ENCODE measurements around the gene RPS6KA3. TPM values are rescaled to one million over a fixed set of nuclear protein-coding genes. Genes with fewer than 3 reads are reported as not detected.

RPS6KA3 gene
- total RNA-seq, 1 donor from 2014 or later = 40.5 TPM

- ChIA-PET CTCF (no interaction called here), POLR2A (no interaction called here)
- no peak overlapping the region for H3K4me3 Mint-ChIP-seq
- no peak for TF ChIP-seq CTCF (IDR thresholded peaks at IDR 0.05)
- H3K9me3 Mint-ChIP-seq = no peaks in the 10 kb centered on the region
- no peak overlapping the region for H3K27ac Mint-ChIP-seq
- ATAC-seq (ENCODE audit: low read depth) = no peak
- peaks cover 39% of the 10 kb centered on the region for H3K36me3 Mint-ChIP-seq (ENCODE audit: low read depth)
- peaks cover 34% of the 10 kb centered on the region for H3K4me1 Mint-ChIP-seq
- intact Hi-C loops (cut with micrococcal nuclease) = no loop called here
- DNase-seq = no peak
- no peaks in the 10 kb centered on the region for H3K27me3 Mint-ChIP-seq
These were observed 39.6 kb downstream of the RPS6KA3 start for GRCh38 chrX:20227116-20227515.

- H3K4me1 Mint-ChIP-seq = peaks cover 29% of the 10 kb centered on the region
- H3K4me3 Mint-ChIP-seq = no peak overlapping the region
- ChIA-PET POLR2A (no interaction called here), CTCF (no interaction called here)
- H3K9me3 Mint-ChIP-seq = no peaks in the 10 kb centered on the region
- DNase-seq (no peak), ATAC-seq (ENCODE audit: low read depth) (no peak)
- H3K27me3 Mint-ChIP-seq = no peaks in the 10 kb centered on the region
- no peak overlapping the region for H3K27ac Mint-ChIP-seq
- intact Hi-C loops (cut with micrococcal nuclease) = no loop called here
- H3K36me3 Mint-ChIP-seq (ENCODE audit: low read depth) = peaks cover 31% of the 10 kb centered on the region
- no peak for TF ChIP-seq CTCF (IDR thresholded peaks at IDR 0.05)
These were observed 41.2 kb downstream of the RPS6KA3 start for GRCh38 chrX:20225488-20225833.

- Mint-ChIP-seq H3K4me1 (peaks cover 24% of the 10 kb centered on the region), H3K9me3 (no peaks in the 10 kb centered on the region), H3K4me3 (no peak overlapping the region), H3K27ac (peak overlapping the region; percentile 12), H3K27me3 (no peaks in the 10 kb centered on the region), H3K36me3 (ENCODE audit: low read depth) (peaks cover 27% of the 10 kb centered on the region)
- CTCF ChIA-PET = no interaction called here
- ATAC-seq (ENCODE audit: low read depth) = peak; percentile 72
- intact Hi-C loops (cut with micrococcal nuclease) = loop anchor here (1.0 to 5.0 kb wide), 2 partner anchors 32 to 217 kb away; no protein-coding TSS in a partner anchor
- TF ChIP-seq CTCF (IDR thresholded peaks at IDR 0.05) = no peak
- POLR2A ChIA-PET = no interaction called here
- no peak for DNase-seq
These were observed 41.8 kb downstream of the RPS6KA3 start for GRCh38 chrX:20224814-20225487.

- ATAC-seq (ENCODE audit: low read depth) = no peak
- DNase-seq = no peak
- Mint-ChIP-seq H3K27me3 (no peaks in the 10 kb centered on the region), H3K36me3 (ENCODE audit: low read depth) (peaks cover 14% of the 10 kb centered on the region), H3K4me3 (no peak overlapping the region), H3K27ac (no peak overlapping the region), H3K4me1 (peaks cover 30% of the 10 kb centered on the region), H3K9me3 (no peaks in the 10 kb centered on the region)
- POLR2A ChIA-PET = no interaction called here
- intact Hi-C loops (cut with micrococcal nuclease) = loop anchor here (5.0 kb wide), 1 partner anchor 35 kb away; no protein-coding TSS in a partner anchor
- TF ChIP-seq CTCF (IDR thresholded peaks at IDR 0.05) = no peak
- CTCF ChIA-PET = no interaction called here
These were observed 44.8 kb downstream of the RPS6KA3 start for GRCh38 chrX:20221902-20222301.

- Mint-ChIP-seq H3K27ac (no peak overlapping the region), H3K36me3 (ENCODE audit: low read depth) (peaks cover 13% of the 10 kb centered on the region), H3K4me3 (no peak overlapping the region), H3K9me3 (no peaks in the 10 kb centered on the region), H3K27me3 (no peaks in the 10 kb centered on the region), H3K4me1 (peaks cover 15% of the 10 kb centered on the region)
- no peak for TF ChIP-seq CTCF (IDR thresholded peaks at IDR 0.05)
- intact Hi-C loops (cut with micrococcal nuclease) = no loop called here
- ATAC-seq (ENCODE audit: low read depth) (no peak), DNase-seq (no peak)
- POLR2A ChIA-PET = no interaction called here
- CTCF ChIA-PET = no interaction called here
These were observed 47.7 kb downstream of the RPS6KA3 start for GRCh38 chrX:20218836-20219505.

Data from activated B cell treated with CpG ODN at 0.5 μM for 24 hours (primary cell).